GM19372 (cell line): Measurements from ENCODE around the gene GRM8.
A peak's percentile ranks its signal among the peaks of the same experiment; 100 is the strongest.

ENCODE experiments used
- ATAC-seq: cut with Tn5 transposase; IDR thresholded peaks from one replicate; pipeline ENCODE4 v1.9.1; 2021; ENCODE audit warnings: mild to moderate bottlenecking, low read depth, moderate library complexity; ENCODE audit not compliant: unreplicated experiment

The GRM8 gene

DNA sequence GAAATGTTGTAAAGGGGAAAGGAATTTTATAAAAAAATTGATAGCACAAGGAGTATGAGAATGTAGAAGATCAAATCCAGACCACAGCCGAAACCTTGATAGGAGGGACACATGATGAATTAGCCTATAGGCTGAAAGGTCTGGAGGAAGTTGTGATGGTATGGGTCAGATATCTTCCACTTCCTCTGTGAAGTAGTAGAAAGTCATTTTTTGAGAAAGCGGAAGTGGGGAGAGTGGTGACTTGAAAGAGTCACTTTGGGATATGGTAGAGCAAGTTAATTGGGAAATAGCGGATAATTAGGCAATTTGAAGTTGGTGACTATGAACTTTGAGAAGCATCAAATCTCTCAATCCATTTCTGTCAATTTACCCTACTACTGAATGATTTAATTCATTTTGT lies 99.4 kb downstream of the GRM8 start:
- ATAC-seq: no peak

- no peak for ATAC-seq
Measured at GRCh38 chr7:127152423-127152822, 100.3 kb downstream of the GRM8 start.

GRCh38 chr7:127151379-127151778 lies 101.4 kb downstream of the GRM8 start:
- ATAC-seq: no peak

GRCh38 chr7:127150543-127150942 lies 102.2 kb downstream of the GRM8 start:
- ATAC-seq: no peak

GRCh38 chr7:127146746-127147536 lies 105.8 kb downstream of the GRM8 start:
- no peak for ATAC-seq

DNA sequence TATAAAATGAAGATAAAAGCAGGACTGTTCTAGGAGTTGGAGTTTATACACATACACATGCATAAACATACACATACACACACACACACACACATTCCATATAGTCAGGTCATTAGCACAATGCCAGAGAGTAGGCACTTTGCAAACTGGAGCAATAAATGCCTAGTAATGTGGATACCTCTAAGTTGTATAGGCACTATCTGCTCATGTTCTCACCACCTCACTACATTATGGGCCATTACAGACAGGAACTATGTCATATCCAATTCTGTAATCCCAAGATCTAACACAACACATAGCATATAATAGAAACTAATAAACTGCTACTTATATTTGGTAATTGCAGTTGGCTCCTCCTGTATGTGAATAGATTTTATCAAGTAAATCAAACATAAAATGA lies 115.6 kb downstream of the GRM8 start:
- no peak for ATAC-seq

GRCh38 chr7:127135871-127136485 lies 116.8 kb downstream of the GRM8 start:
- ATAC-seq: no peak

GRCh38 chr7:127123220-127123619 lies 129.5 kb downstream of the GRM8 start:
- no peak for ATAC-seq

GRCh38 chr7:127119517-127119916 lies 133.2 kb downstream of the GRM8 start:
- no peak for ATAC-seq

GRCh38 chr7:127114742-127115265 lies 137.9 kb downstream of the GRM8 start:
- ATAC-seq: no peak

DNA sequence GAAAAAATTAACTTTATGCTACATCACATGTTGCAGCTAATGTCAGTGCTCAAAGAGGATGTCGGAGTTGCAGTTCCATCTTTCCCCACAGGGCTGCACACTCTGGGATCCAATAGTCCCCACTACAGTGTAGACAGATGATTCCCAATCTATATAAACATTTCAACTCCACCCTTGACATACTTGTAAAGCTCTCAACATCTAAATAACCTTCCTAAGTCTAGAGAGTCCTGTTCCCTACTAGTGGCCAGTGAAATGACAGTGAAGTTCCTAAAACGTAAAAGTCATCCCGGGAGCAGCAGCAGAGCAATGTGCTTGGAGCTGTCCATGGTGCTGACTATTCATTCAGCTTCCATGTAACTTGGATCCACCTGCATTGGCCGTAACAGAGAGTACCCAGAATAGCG lies 145.1 kb downstream of the GRM8 start:
- peak; percentile 81 for ATAC-seq

DNA sequence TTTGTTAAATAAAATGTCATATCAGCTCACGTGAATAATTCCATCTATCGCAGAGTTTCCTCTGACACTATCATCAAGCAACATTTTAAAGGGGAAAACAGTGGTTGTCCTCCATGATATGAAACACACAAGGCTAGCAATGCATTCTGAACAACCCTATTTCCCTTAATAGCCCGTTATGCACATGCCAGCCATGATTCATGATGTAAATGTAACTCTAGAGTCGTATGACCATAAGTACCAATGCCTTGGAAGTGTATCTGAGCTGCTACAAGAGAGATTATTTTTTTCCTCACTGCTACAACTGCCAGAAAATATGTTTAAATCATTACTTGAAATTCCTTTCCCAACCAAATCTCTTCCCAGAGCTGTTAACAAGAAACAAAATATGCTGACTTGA lies 159.4 kb downstream of the GRM8 start:
- no peak for ATAC-seq

DNA sequence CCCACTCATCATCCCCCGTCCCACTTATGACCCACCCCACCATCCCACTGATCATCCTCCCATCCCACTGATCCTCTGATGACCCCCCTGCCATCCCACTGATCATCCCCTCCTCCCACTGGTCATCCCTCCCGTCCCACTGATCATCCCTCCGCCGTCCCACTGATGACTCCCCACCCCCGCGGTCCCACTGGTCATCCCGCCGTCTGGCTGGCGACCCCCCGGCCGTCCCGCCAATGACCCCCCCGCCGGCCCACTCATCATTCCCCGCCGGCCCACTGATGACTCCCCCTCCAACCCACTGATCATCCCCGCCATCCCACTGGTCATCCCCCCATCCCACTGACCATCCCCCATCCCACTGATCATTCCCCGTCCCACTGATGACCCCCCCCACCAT lies 161.1 kb downstream of the GRM8 start:
- ATAC-seq: no peak

GRCh38 chr7:127089146-127089545 lies 163.6 kb downstream of the GRM8 start:
- no peak for ATAC-seq

DNA sequence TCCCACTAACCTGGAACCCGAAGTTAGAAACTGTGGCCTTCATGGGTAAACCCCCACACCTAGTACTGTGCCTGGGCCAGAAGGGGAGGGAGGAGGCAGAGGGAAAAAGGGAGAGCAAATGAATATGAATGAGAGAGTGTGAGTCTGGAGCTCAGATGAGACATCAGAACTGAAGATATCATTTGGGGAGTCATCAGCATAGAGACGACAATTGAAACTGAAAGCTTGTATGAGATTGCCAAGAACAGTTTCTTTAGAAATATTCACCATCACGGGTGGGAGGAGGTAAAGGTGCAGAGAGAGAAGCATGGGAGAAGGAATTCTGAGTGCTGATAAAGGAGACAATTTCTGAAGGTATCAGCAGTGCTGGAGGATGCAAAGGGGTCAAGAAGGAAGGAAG lies 171.2 kb downstream of the GRM8 start:
- no peak for ATAC-seq

DNA sequence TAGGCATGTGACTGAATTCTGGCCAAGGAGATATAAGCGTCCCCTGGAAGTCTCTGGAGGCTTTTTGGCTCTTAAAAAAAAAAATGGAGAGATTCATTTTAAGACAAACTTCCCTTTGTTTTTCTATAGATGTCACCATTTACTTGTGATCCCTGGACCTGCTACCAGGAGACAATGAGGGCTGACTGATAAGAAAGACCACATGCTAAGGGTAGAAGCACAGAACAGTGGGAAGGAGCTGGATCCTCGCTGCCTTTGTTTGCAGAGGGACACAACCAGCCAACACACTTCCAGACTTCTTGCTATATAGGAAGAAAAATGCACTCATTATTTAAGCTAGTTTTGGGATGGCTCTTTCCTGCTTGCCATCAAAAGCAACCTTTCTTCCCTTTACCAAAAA lies 172.2 kb downstream of the GRM8 start:
- ATAC-seq: no peak

DNA sequence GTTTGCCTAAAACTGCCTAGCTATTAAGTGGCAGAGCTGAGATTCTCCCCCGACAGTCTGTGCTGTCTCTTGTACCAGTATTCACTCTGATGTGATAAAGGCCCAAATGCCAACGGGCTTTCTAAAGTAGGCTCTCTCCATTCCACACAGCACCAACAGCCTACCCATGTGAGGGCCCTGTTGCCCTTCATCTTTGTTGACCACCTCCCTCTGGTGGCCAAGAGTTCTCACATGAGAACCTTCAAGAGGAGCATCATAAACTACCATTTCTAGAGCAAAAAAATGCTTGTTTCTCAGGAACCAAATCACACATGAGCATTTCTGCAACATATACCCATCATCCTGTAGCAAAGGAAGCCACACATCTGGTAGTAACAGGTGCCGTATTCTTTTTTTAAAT lies 185.8 kb downstream of the GRM8 start:
- ATAC-seq: no peak

- no peak for ATAC-seq
Measured at GRCh38 chr7:127059475-127059874, 193.3 kb downstream of the GRM8 start.

GRCh38 chr7:127057918-127058317 lies 194.8 kb downstream of the GRM8 start:
- no peak for ATAC-seq

GRCh38 chr7:127056202-127056601 lies 196.5 kb downstream of the GRM8 start:
- no peak for ATAC-seq

GRCh38 chr7:127047521-127047920 lies 205.2 kb downstream of the GRM8 start:
- no peak for ATAC-seq
